ENCODE data around the gene TNRC6B. TPM values are rescaled to one million over a fixed set of nuclear protein-coding genes. Genes with fewer than 3 reads are reported as not detected.
A peak's percentile ranks its signal among the peaks of the same experiment; 100 is the strongest.

The TNRC6B gene
- total RNA-seq, 1 experiment from 2014 or later, result 58.1 TPM

DNA sequence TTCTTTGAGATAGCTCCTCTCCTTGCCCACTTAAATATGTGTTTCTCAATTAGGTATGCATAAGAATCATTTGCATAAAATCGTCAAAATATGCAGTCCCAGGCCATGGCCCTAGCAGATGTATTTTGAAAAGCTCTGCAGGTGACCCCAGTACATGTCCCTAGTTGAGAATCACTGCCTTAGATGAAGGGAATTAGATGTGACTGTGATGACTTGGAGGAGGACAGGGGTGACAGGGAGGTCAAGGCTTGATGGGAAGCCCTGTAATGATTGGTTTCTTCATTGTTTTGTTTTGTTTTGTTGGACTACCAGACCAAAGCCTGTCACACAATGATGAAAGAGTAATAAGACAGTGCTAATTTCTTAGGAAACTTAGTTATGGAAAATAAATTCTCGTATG, 74.4 kb downstream of the TNRC6B start:
- Histone ChIP-seq H3K9ac (ENCODE audit: extremely low read depth, insufficient read length, low read length) (no peak overlapping the region), H2BK20ac (ENCODE audit: low read depth, low read length, poor library complexity, severe bottlenecking) (no peak overlapping the region), H2BK5ac (ENCODE audit: insufficient read length, low read length) (no peak overlapping the region), H3K14ac (ENCODE audit: insufficient read depth, low read length) (no peak overlapping the region), H3K4ac (ENCODE audit: low read depth, low read length) (no peak overlapping the region), H2AFZ (ENCODE audit: low read length) (no peak overlapping the region), H2BK120ac (ENCODE audit: low read depth, low read length, poor library complexity, severe bottlenecking) (no peak overlapping the region), H3K27me3 (ENCODE audit: insufficient read depth, low read length) (no peaks in the 10 kb centered on the region), H4K5ac (ENCODE audit: insufficient read length, low read depth, low read length) (no peak overlapping the region), H3T11ph (ENCODE audit: low read length) (no peak overlapping the region), H3K27ac (ENCODE audit: insufficient read length, low read depth, low read length) (no peak overlapping the region), H3K23me2 (ENCODE audit: insufficient read length, low read depth, low read length, poor library complexity, severe bottlenecking) (no peaks in the 10 kb centered on the region), H3K56ac (ENCODE audit: insufficient read length, low read depth, low read length) (no peak overlapping the region), H3K4me1 (ENCODE audit: insufficient read depth, low read length) (peaks cover 4% of the 10 kb centered on the region; the same call in 1 of the 2 replicates), H3K79me1 (ENCODE audit: insufficient read depth, low read depth, low read length, poor library complexity, severe bottlenecking) (no peaks in the 10 kb centered on the region), H3K18ac (ENCODE audit: insufficient read length, low read depth, low read length) (no peak overlapping the region), H4K91ac (ENCODE audit: insufficient read length, low read depth, low read length) (no peak overlapping the region), H3K79me2 (ENCODE audit: insufficient read depth, low read length) (peaks cover 3% of the 10 kb centered on the region; the same call in 1 of the 2 replicates), H2BK12ac (ENCODE audit: insufficient read length, low read depth, low read length) (no peak overlapping the region), H2AK5ac (ENCODE audit: insufficient read length, low read length) (no peak overlapping the region), H3K4me2 (ENCODE audit: insufficient read depth, insufficient read length, low read length) (no peak overlapping the region), H3K23ac (ENCODE audit: insufficient read length, low read depth, low read length) (no peak overlapping the region), H3K9me3 (ENCODE audit: control insufficient read depth, low read depth, low read length) (no peaks in the 10 kb centered on the region), H4K20me1 (ENCODE audit: control insufficient read depth, insufficient read depth, insufficient read length) (no peaks in the 10 kb centered on the region), H2BK15ac (ENCODE audit: low read depth, low read length) (no peak overlapping the region), H4K8ac (replicated peaks; ENCODE audit: insufficient read length, low read depth, low read length) (no peak overlapping the region)
- Mint-ChIP-seq H3K36me3 (ENCODE audit: insufficient read depth in 1 of 3, low read depth in 3 of 3) (peaks cover 4 to 37% (median 31%) of the 10 kb centered on the region in 3 experiments; a peak in 6 of 7 replicates), H3K4me3 (no peak overlapping the region), H3K9me3 (no peaks in the 10 kb centered on the region), H3K4me1 (peaks cover 28 to 30% of the 10 kb centered on the region in 2 experiments), H3K27me3 (ENCODE audit: low read depth) (no peaks in the 10 kb centered on the region), H3K27ac (peak overlapping the region in 1 of 3 experiments; percentile 21; a peak in 1 of 7 replicates)
- no CpG with 5 or more reads among the region's 2 CpGs for WGBS (ENCODE audit: extremely low coverage, insufficient read length, low lambda C conversion rate)
- DNase-seq, result no peak
- TF ChIP-seq CTCF (conservative IDR thresholded peaks at IDR 0.05), result no peak

Data from H9 (cell line).